H1 (cell line): ENCODE data around the gene RPS6KB2. TPM values are rescaled to one million over a fixed set of nuclear protein-coding genes. Genes with fewer than 3 reads are reported as not detected.

Experiments
- CTCF ChIA-PET: fragments of 300-600 bp; sonication (Branson Sonifier 250); formaldehyde crosslinking; loops from one replicate; lab custom pipeline; 2021; ENCODE audit not compliant: partially characterized antibody; lab: Charles Lee
- POLR2A ChIA-PET: fragments of 300-600 bp; sonication (Branson Sonifier 250); formaldehyde crosslinking; loops from one replicate; lab custom pipeline; 2021; ENCODE audit warnings: inconsistent platforms; ENCODE audit not compliant: partially characterized antibody; lab: Charles Lee
- DNase-seq, 2 experiments: peaks; one replicate each; pipeline versions ENCODE4 v3.0.0 to v3.0.0-alpha.2; 2010 to 2022; ENCODE audit warnings: low spot score in 2 of 2, low read depth in 1 of 2, mixed read lengths in 1 of 2
- FAIRE-seq: peaks from 2 replicates; lab custom pipeline; 2011; peaks lifted over from hg19 to GRCh38; lab: Jason Lieb, UNC
- H2AFZ ChIP-seq: 2 replicates; pipeline ENCODE4 v1.8.1; 2012; ENCODE audit warnings: low read length, inconsistent platforms
- H2AK5ac ChIP-seq: 2 replicates; pipeline ENCODE4 v1.6.1; 2013; ENCODE audit warnings: low read depth, low read length
- H2BK120ac ChIP-seq: replicated peaks from 2 replicates; pipeline ENCODE3; 2013; ENCODE audit warnings: low read depth, low read length, inconsistent platforms
- H2BK12ac ChIP-seq: 2 replicates; pipeline ENCODE4 v1.6.1; 2013; ENCODE audit warnings: low read depth, low read length
- H2BK15ac ChIP-seq: 2 replicates; pipeline ENCODE4 v1.6.1; 2013; ENCODE audit warnings: low read length
- H2BK20ac ChIP-seq: 2 replicates; pipeline ENCODE4 v1.6.1; 2013; ENCODE audit warnings: low read length
- H2BK5ac ChIP-seq: 2 replicates; pipeline ENCODE4 v1.6.1; 2013; ENCODE audit warnings: low read depth, low read length
- H3K14ac ChIP-seq: 2 replicates; pipeline ENCODE4 v1.6.1; 2013; ENCODE audit warnings: inconsistent platforms; ENCODE audit not compliant: insufficient read length
- H3K18ac ChIP-seq: 2 replicates; pipeline ENCODE4 v1.6.1; 2013; ENCODE audit warnings: low read length; ENCODE audit errors: extremely low read depth
- H3K23ac ChIP-seq: 2 replicates; pipeline ENCODE4 v1.6.1; 2013; ENCODE audit warnings: inconsistent platforms; ENCODE audit not compliant: insufficient read length
- H3K23me2 ChIP-seq: 2 replicates; pipeline ENCODE4 v1.6.1; 2013; ENCODE audit warnings: low read depth, low read length
- H3K27ac ChIP-seq: 2 replicates; pipeline ENCODE4 v1.6.1; 2011; ENCODE audit warnings: low read depth, low read length, inconsistent platforms
- H3K27me3 ChIP-seq, 4 experiments: replicated peaks in 1 of 4; 1 replicate in 1 of 4; 2 replicates in 3 of 4; pipeline versions ENCODE4 v1.6.1 to v1.8.1; 2011 to 2013; ENCODE audit warnings: low read length in 3 of 4, mild to moderate bottlenecking in 3 of 4, inconsistent platforms in 2 of 4, mixed read lengths in 2 of 4, moderate library complexity in 1 of 4; ENCODE audit not compliant: control insufficient read depth in 3 of 4, insufficient read depth in 3 of 4; ENCODE audit errors: extremely low read depth in 1 of 4
- H3K36me3 ChIP-seq, 4 experiments: 2 replicates each; pipeline versions ENCODE4 v1.6.1 to v1.8.1; 2011 to 2013; ENCODE audit warnings: mild to moderate bottlenecking in 4 of 4, low read length in 3 of 4, moderate library complexity in 2 of 4, control low read depth in 1 of 4, inconsistent platforms in 1 of 4; ENCODE audit not compliant: insufficient read depth in 4 of 4, control insufficient read depth in 2 of 4
- H3K4ac ChIP-seq: replicated peaks from 2 replicates; pipeline ENCODE3; 2013; ENCODE audit warnings: low read length, low read depth, mixed read lengths, inconsistent platforms; ENCODE audit not compliant: insufficient read length
- H3K4me1 ChIP-seq, 4 experiments: replicated peaks in 1 of 4; 1 replicate in 1 of 4; 2 replicates in 3 of 4; pipeline versions ENCODE4 v1.6.1 to v1.8.1; 2011 to 2013; ENCODE audit warnings: low read length in 3 of 4, inconsistent platforms in 2 of 4, mixed read lengths in 1 of 4; ENCODE audit not compliant: insufficient read depth in 4 of 4, control insufficient read depth in 3 of 4
- H3K4me2 ChIP-seq, 2 experiments: 2 replicates each; pipeline versions ENCODE4 v1.6.1 to v1.8.1; 2011 to 2013; ENCODE audit warnings: low read depth in 2 of 2, low read length in 2 of 2, control low read depth in 1 of 2, inconsistent platforms in 1 of 2, mild to moderate bottlenecking in 1 of 2; ENCODE audit not compliant: insufficient read depth in 1 of 2
- H3K4me3 ChIP-seq, 4 experiments: fragments of 200-600, 300-600 bp in 1 of 4; sonication (generic), shearing (Covaris generic), sonication (Bioruptor Twin) in 1 of 4; 2 replicates each; pipeline versions ENCODE4 v1.5.1 to v1.8.1; 2011 to 2016; ENCODE audit warnings: low read length in 4 of 4, low read depth in 3 of 4, control low read depth in 2 of 4, inconsistent platforms in 2 of 4, mild to moderate bottlenecking in 2 of 4, mixed read lengths in 1 of 4, moderate library complexity in 1 of 4; ENCODE audit not compliant: insufficient read depth in 2 of 4; ENCODE audit errors: extremely low read depth in 1 of 4
- H3K56ac ChIP-seq: replicated peaks from 2 replicates; pipeline ENCODE3; 2013; ENCODE audit warnings: low read depth, mild to moderate bottlenecking, mixed read lengths, low read length, inconsistent platforms; ENCODE audit not compliant: insufficient read length
- H3K79me1 ChIP-seq: 2 replicates; pipeline ENCODE4 v1.6.1; 2013; ENCODE audit warnings: low read depth, low read length, control low read depth
- H3K79me2 ChIP-seq, 2 experiments: 2 replicates each; pipeline versions ENCODE4 v1.6.1 to v1.8.1; 2012 to 2013; ENCODE audit warnings: low read length in 2 of 2, mild to moderate bottlenecking in 2 of 2, inconsistent platforms in 1 of 2; ENCODE audit not compliant: insufficient read depth in 2 of 2, control insufficient read depth in 1 of 2
- H3K9ac ChIP-seq, 4 experiments: replicated peaks in 1 of 4; 1 replicate in 1 of 4; 2 replicates in 3 of 4; pipeline versions ENCODE4 v1.6.1 to v1.8.1; 2011 to 2013; ENCODE audit warnings: low read depth in 3 of 4, low read length in 3 of 4, control low read depth in 2 of 4, mild to moderate bottlenecking in 2 of 4, moderate library complexity in 2 of 4, inconsistent platforms in 1 of 4; ENCODE audit errors: extremely low read depth in 1 of 4
- H3K9me3 ChIP-seq, 2 experiments: 2 replicates each; pipeline versions ENCODE4 v1.6.1 to v1.8.1; 2012 to 2013; ENCODE audit warnings: mild to moderate bottlenecking in 2 of 2, moderate library complexity in 2 of 2, control low read depth in 1 of 2, inconsistent platforms in 1 of 2, low read depth in 1 of 2, low read length in 1 of 2, mixed read lengths in 1 of 2; ENCODE audit not compliant: insufficient read depth in 2 of 2
- H4K20me1 ChIP-seq, 2 experiments: replicated peaks in 1 of 2; 2 replicates each; pipeline versions ENCODE3 to v1.8.1; 2011 to 2013; ENCODE audit warnings: inconsistent platforms in 2 of 2, low read length in 2 of 2, mild to moderate bottlenecking in 1 of 2; ENCODE audit not compliant: insufficient read depth in 2 of 2, control insufficient read depth in 1 of 2
- H4K5ac ChIP-seq: 2 replicates; pipeline ENCODE4 v1.6.1; 2013; ENCODE audit warnings: low read length, low read depth, mixed read lengths, inconsistent platforms; ENCODE audit not compliant: insufficient read length
- H4K8ac ChIP-seq: 2 replicates; pipeline ENCODE4 v1.8.0; 2013; ENCODE audit warnings: mild to moderate bottlenecking, moderate library complexity, low read length, inconsistent platforms; ENCODE audit not compliant: insufficient read depth; ENCODE audit errors: extremely low read depth
- H4K91ac ChIP-seq: replicated peaks from 2 replicates; pipeline ENCODE3; 2013; ENCODE audit warnings: low read length, mixed read lengths, inconsistent platforms; ENCODE audit not compliant: insufficient read length
- BACH1 ChIP-seq: IDR thresholded peaks from 2 replicates; pipeline ENCODE4 v1.6.1; 2012; ENCODE audit warnings: low read length, improper control_type of control experiment
- BCL11A ChIP-seq, 2 experiments: IDR thresholded peaks; one replicate each; pipeline ENCODE4 v1.6.1; 2011; ENCODE audit warnings: low read depth in 2 of 2, low read length in 2 of 2, mild to moderate bottlenecking in 2 of 2
- CBX8 ChIP-seq: fragments of 300-800, 300-1000 bp; sonication (generic); IDR thresholded peaks from 2 replicates; pipeline ENCODE4 v1.7.1; 2016; ENCODE audit warnings: low read depth, low read length, borderline replicate concordance
- CEBPB ChIP-seq: IDR thresholded peaks from 2 replicates; pipeline ENCODE4 v1.6.1; 2012; ENCODE audit warnings: low read depth, low read length
- CTBP2 ChIP-seq: IDR thresholded peaks from 2 replicates; pipeline ENCODE4 v1.7.0; 2011; ENCODE audit warnings: borderline replicate concordance, mild to moderate bottlenecking, moderate library complexity, mixed read lengths, low read length; ENCODE audit not compliant: insufficient read depth, insufficient read length
- E2F6 ChIP-seq: IDR thresholded peaks from 2 replicates; pipeline ENCODE4 v1.6.1; 2012; ENCODE audit warnings: inconsistent platforms
- JUND ChIP-seq: IDR thresholded peaks from 2 replicates; pipeline ENCODE4 v1.6.1; 2011; ENCODE audit warnings: mild to moderate bottlenecking, improper control_type of control experiment, low read length
- MAX ChIP-seq: IDR thresholded peaks from 2 replicates; pipeline ENCODE4 v1.6.1; 2012; ENCODE audit warnings: inconsistent platforms
- SRF ChIP-seq: IDR thresholded peaks from 2 replicates; pipeline ENCODE4 v1.6.1; 2011; ENCODE audit warnings: mild to moderate bottlenecking, low read depth, low read length, moderate library complexity
- SUZ12 ChIP-seq: fragments of 200-600 bp; sonication (generic); IDR thresholded peaks from 2 replicates; pipeline ENCODE4 v1.6.1; 2012; ENCODE audit warnings: mild to moderate bottlenecking, inconsistent platforms, low read length, moderate library complexity, mixed read lengths
- WGBS, 2 experiments: shearing (Covaris generic) in 1 of 2; methylation state at CpG; one replicate each; pipeline versions ENCODE4 v1.1.6 to v1.1.7; 2013 to 2015; ENCODE audit warnings: low lambda C conversion rate in 2 of 2, mixed read lengths in 2 of 2, inconsistent platforms in 1 of 2, low coverage in 1 of 2, missing lambda C conversion rate in 1 of 2; ENCODE audit not compliant: insufficient replicate concordance in 2 of 2, insufficient coverage in 1 of 2, insufficient read length in 1 of 2; ENCODE audit errors: extremely low coverage in 1 of 2, missing lambda C conversion rate in 1 of 2; 5-methylcytosine and 5-hydroxymethylcytosine counted together
- polyA plus RNA-seq, 7 experiments: library from polyadenylated mRNA; depleted of rRNA in 3 of 7; stranded (reverse) in 5 of 7; unstranded in 2 of 7; fragments of >200 nt in 5 of 7; fragments of 200-250 nt in 2 of 7; gene quantifications; 1 replicate in 5 of 7; 2 replicates in 1 of 7; 4 replicates in 1 of 7; pipeline versions ENCODE4 v1.2.1 to v1.2.3, GENCODE V29; 2011 to 2013; ENCODE audit warnings: missing spikeins in 2 of 7, mixed read lengths in 2 of 7
- total RNA-seq: library from RNA; stranded (reverse); fragmentation: NEBNext Ultra II Directional; extraction: Animal tissue kit (Norgen Biotek cat#: 25700); gene quantifications from 2 replicates; pipeline ENCODE4 v1.2.1, GENCODE V29; 2021

The RPS6KB2 gene
- total and polyA plus RNA-seq, 2 of the 8 experiments (the other 6 are each of a cell fraction or from before 2014, with no cell fraction given): 41.0 to 47.1 TPM

DNA sequence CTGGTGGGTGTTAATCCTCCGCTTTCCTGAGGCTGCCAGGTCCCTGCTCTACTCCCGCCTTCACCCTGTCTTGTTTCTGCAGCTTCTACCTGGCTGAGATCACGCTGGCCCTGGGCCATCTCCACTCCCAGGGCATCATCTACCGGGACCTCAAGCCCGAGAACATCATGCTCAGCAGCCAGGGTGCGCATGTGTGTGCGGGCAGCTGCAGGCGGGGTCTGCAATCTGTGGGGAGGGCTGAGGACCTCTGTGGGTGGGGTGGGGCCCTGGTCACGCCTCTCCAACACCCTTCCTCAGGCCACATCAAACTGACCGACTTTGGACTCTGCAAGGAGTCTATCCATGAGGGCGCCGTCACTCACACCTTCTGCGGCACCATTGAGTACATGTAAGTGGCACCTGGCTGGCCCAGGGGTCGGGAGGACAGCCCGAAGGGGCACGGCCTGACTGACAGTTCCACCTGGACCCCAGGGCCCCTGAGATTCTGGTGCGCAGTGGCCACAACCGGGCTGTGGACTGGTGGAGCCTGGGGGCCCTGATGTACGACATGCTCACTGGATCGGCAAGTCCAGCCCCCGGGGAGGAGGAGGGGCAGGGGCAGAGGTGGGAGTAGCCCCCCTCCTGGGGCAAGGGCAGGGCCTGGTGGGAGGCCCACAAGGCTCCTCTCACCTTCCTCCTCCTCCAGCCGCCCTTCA, 4.5 kb downstream of the RPS6KB2 start:
- H2BK15ac ChIP-seq: no peak overlapping the region
- H3K4me3 ChIP-seq: no peak overlapping the region
- no peak overlapping the region for H3K27ac ChIP-seq
- H3K56ac ChIP-seq: no peak overlapping the region
- peaks cover 6 to 17% (median 11%) of the 10 kb centered on the region in 4 experiments; a peak in 7 of 8 replicates for H3K36me3 ChIP-seq
- 92% methylated on average over 21 of the region's 22 CpGs; no CpG with 5 or more reads in 1 of the 2 experiments for WGBS, 2 experiments
- no peak overlapping the region for H3K18ac ChIP-seq
- TF ChIP-seq SUZ12 (no peak), CEBPB (no peak), CTBP2 (no peak), BCL11A (IDR thresholded peaks at IDR 0.05; ENCODE audit: low read depth in 2 of 2, low read length in 2 of 2) (no peak), SRF (no peak), BACH1 (no peak), E2F6 (no peak), CBX8 (no peak), MAX (no peak), JUND (no peak)
- no peak overlapping the region for H3K14ac ChIP-seq
- H3K4me1 ChIP-seq: peaks cover 0 to 24% (median 16%) of the 10 kb centered on the region in 4 experiments; a peak in 6 of 7 replicates
- ChIA-PET POLR2A (interaction anchor here (0.9 to 12.5 kb wide), 8 partner anchors 8 to 60 kb away, joined by 3 to 104 read pairs (median 4); partner anchors contain the start of genes CARNS1 and CORO1B), CTCF (interaction anchor here (1.0 to 3.8 kb wide), 3 partner anchors 13 to 32 kb away, joined by 3 to 10 read pairs (median 4); partner anchors contain the start of gene PPP1CA)
- no peak overlapping the region for H3K4me2 ChIP-seq
- H2BK12ac ChIP-seq: no peak overlapping the region
- peaks cover 5% of the 10 kb centered on the region for H3K79me1 ChIP-seq
- H3K9me3 ChIP-seq: no peaks in the 10 kb centered on the region
- H4K8ac ChIP-seq: no peak overlapping the region
- H3K23ac ChIP-seq: no peak overlapping the region
- H3K4ac ChIP-seq: no peak overlapping the region
- H3K9ac ChIP-seq: no peak overlapping the region
- DNase-seq (no peak), FAIRE-seq (no peak)
- H3K79me2 ChIP-seq: peaks cover 0 to 9% of the 10 kb centered on the region in 2 experiments; a peak in 2 of 4 replicates
- no peak overlapping the region for H4K5ac ChIP-seq
- peaks cover 8% of the 10 kb centered on the region for H3K23me2 ChIP-seq
- H2AFZ ChIP-seq: no peak overlapping the region
- H2BK5ac ChIP-seq: no peak overlapping the region
- H3K27me3 ChIP-seq: no peaks in the 10 kb centered on the region
- no peak overlapping the region for H2BK20ac ChIP-seq
- H4K91ac ChIP-seq: no peak overlapping the region
- H2BK120ac ChIP-seq: no peak overlapping the region
- H2AK5ac ChIP-seq: no peak overlapping the region
- H4K20me1 ChIP-seq: peaks cover 0 to 12% of the 10 kb centered on the region in 2 experiments
